ENCODE data around the gene NEDD4.

DNA sequence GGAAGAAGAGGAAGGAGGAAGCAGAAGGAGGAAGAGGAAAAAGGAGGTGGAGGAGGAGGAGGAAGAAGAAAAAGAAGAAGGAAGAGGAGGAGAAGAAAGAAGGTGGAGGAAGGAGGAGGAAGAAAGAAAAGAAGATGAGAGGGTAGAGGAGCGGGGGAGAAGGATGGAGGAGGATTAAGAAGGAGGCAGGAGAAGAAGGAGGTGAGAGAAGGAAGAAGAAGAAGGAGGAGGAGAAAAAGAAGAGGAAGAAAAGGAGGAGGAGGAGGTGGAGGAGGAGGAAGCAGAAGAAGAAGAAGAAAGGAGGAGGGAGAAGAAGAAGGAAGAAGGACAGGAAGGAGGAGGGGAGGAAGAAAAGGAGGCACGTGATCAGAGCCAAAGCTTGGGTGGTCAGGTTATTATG is 213.1 kb downstream of the NEDD4 start:
- TF ChIP-seq POLR2AphosphoS5 (IDR thresholded peaks at IDR 0.05), result no peak
- TF ChIP-seq, protein P1, sequence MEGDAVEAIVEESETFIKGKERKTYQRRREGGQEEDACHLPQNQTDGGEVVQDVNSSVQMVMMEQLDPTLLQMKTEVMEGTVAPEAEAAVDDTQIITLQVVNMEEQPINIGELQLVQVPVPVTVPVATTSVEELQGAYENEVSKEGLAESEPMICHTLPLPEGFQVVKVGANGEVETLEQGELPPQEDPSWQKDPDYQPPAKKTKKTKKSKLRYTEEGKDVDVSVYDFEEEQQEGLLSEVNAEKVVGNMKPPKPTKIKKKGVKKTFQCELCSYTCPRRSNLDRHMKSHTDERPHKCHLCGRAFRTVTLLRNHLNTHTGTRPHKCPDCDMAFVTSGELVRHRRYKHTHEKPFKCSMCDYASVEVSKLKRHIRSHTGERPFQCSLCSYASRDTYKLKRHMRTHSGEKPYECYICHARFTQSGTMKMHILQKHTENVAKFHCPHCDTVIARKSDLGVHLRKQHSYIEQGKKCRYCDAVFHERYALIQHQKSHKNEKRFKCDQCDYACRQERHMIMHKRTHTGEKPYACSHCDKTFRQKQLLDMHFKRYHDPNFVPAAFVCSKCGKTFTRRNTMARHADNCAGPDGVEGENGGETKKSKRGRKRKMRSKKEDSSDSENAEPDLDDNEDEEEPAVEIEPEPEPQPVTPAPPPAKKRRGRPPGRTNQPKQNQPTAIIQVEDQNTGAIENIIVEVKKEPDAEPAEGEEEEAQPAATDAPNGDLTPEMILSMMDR (IDR thresholded peaks at IDR 0.05), result no peak
